GM21515 (cell line): ENCODE measurements around the gene KCNT1.
"Not testable (repeated sequence)": the region's sequence is repeated elsewhere in the genome, so short reads cannot be mapped to it uniquely, and the experiment has no call there.

Experiments used
- ATAC-seq: cut with Tn5 transposase; IDR thresholded peaks from one replicate; pipeline ENCODE4 v1.9.1; 2021; ENCODE audit not compliant: unreplicated experiment

KCNT1 gene

GRCh38 chr9:135672786-135673185 lies 29.2 kb upstream of the KCNT1 start:
- not testable (repeated sequence) for ATAC-seq

GRCh38 chr9:135673941-135674340 lies 28.0 kb upstream of the KCNT1 start:
- no peak for ATAC-seq

GRCh38 chr9:135674977-135675376 lies 27.0 kb upstream of the KCNT1 start:
- no peak for ATAC-seq

- ATAC-seq = no peak
These were observed 25.1 kb upstream of the KCNT1 start for GRCh38 chr9:135676891-135677290.

- ATAC-seq = no peak
These were observed 24.3 kb upstream of the KCNT1 start for GRCh38 chr9:135677641-135678168.

- ATAC-seq = no peak
These were observed 23.6 kb upstream of the KCNT1 start for GRCh38 chr9:135678236-135679017.

GRCh38 chr9:135680056-135680455 lies 21.9 kb upstream of the KCNT1 start:
- ATAC-seq = no peak

- no peak for ATAC-seq
These were observed 20.8 kb upstream of the KCNT1 start for GRCh38 chr9:135681161-135681560.

DNA sequence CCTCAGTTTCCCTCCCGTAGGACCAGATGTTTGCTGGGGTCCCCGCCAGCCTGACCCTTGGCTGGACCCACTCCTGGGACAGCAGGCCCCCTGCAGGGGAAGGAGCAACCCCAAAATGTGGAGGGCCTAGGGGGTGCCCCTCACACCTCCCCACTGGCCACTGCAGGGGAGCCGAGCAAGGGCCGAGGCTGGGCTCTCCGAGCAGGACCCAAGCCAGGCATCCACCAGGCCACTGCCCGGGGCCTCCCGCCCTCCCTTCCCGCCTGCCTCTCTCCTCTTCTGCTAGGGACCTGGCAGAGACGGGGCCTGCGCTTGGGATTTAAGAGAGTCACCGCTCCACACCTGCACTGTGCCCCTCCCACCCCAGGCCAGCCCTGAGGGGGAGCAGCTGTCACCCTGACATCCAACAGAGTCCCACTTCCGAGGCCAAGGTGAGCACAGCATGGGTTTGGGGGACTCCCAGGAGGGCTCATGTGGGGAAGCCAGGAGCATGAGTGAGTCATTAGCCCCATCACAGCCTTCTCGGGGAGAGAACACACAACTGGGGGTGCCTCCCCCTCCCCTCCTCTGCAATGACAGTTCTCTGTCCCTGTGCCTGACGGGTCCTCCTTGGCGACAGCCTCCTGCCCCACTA lies 18.5 kb upstream of the KCNT1 start:
- no peak for ATAC-seq

DNA sequence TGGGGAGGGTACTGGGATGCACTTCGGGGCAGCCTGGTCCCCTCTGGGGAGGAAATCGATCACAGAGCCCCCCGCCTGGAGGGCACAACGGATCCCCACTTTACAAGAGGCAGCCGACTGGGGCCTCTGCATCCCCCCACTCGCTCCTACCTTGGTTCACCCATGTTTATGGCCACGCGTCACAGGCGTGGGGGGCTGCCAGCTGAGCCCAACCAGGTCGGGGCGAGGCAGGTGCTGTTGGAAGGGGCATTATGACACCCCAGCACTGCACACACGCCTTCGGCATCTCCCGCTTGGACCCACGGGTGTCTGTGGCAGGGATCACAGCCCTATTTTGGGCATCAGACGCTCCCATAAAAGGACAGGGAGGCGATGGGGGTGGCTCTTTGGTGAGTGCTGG lies 17.3 kb upstream of the KCNT1 start:
- no peak for ATAC-seq

- ATAC-seq = no peak
These were observed 14.8 kb upstream of the KCNT1 start for GRCh38 chr9:135687216-135687615.

- ATAC-seq = no peak
These were observed 13.0 kb upstream of the KCNT1 start for GRCh38 chr9:135689011-135689410.

DNA sequence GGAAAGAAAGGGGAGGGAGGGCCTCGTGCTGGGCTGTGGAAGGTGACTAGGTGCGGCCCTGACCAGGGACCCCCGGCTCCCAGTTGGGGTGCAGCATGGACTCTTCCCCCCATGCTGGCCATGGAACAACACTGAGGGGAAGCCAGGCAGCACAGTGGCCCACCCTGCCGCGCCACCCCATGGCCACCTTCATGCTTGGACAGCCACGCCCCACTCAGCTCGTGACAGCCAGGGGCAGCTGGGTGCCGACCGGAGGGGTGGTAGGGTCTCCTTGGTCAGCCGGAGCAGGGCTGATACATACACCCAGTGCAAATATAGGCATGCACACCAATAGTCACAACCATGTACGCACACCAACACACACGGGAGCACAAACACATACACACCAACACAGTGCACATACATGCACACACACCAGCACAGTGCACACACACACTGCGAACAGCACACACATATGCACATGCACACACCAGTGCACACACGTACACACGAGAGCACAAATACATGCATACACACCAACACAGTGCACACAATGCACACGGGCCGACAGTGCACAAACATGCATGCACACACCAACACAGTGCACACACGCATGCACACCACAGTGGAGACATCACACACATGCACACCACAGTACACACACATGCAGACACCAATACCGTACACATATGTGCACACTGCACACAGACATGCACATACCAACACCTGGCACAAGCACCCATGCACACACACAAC lies 11.0 kb upstream of the KCNT1 start:
- no peak for ATAC-seq

GRCh38 chr9:135692410-135692809 lies 9.6 kb upstream of the KCNT1 start:
- ATAC-seq = no peak

- no peak for ATAC-seq
These were observed 8.7 kb upstream of the KCNT1 start for GRCh38 chr9:135693265-135693664.

DNA sequence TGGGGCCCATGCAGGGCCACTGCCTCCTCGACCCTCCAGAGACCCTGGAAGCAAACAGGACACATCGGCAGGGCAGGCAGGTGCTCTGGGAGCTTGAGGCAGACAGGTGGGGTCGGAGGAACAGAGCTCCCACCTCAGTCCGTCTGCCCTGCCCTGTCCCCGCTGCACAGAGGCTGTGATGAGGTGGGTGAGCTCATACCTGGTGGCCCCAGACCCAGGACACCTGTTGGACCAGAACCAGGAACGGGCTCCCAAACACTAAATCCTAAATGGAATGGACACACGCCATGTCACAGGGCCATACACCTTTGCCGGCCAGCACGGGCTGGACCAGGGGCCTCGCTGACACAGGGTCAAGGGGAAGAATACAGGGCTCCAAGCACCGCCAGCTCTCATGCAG lies 8.2 kb upstream of the KCNT1 start:
- ATAC-seq = no peak

DNA sequence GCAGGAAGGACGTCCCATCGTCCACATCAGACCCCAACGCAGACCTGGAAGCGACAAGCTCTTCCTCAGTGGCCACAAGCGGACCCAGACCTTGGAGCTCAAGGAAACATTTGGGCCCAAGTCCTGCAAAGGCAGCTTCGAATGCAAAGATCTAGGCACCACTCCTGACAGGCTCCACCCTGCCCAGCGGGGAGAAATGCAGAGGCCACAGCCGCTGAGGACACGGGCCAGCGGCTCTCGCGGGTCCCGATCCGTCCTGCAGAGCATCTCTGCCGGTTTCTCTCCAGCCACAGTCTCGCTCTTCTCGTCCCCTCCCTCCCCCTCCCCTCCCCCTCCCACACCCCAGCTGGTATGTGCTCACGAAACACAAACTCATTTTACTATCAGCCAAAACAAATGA lies 7.6 kb upstream of the KCNT1 start:
- no peak for ATAC-seq

DNA sequence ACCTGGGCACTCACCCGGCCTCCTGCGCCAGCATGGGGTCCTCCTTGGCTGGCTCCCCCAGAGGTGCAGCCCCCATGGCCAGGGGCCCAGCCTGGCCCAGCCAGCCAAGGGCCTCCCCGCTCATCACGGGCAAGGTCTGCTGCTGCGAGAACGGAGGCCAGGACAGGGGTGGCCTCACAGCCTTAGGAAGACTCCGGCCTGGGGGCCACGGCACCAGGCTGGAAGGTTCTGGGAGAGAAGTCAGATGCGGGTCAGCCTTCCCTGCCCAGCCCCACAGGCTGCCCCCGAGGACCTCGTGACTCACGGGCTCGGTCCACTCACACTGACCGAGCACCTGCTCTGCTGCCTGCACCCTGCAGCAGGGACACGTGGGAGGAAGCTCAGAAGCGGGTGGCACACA lies 6.9 kb upstream of the KCNT1 start:
- no peak for ATAC-seq

GRCh38 chr9:135695642-135696041 lies 6.3 kb upstream of the KCNT1 start:
- ATAC-seq = no peak

DNA sequence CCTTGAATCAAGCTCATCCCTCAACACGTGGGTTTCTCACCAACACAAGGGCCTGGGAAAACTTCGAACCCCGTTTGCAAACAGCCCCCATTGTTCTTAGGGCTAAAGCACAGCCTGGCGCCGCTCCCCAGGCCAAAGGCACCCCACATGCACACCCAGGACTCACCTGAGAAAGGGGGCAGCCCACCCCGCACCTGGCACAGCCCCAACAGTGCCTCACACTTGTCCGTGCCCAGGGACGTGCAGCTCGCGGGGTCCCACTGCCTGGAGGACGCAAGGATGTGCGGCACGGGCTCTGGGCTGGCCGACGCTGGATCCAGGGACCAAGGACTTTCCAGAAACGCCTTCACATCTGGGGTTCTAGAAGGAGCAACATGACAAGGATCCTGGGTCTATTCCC lies 5.5 kb upstream of the KCNT1 start:
- ATAC-seq = no peak

DNA sequence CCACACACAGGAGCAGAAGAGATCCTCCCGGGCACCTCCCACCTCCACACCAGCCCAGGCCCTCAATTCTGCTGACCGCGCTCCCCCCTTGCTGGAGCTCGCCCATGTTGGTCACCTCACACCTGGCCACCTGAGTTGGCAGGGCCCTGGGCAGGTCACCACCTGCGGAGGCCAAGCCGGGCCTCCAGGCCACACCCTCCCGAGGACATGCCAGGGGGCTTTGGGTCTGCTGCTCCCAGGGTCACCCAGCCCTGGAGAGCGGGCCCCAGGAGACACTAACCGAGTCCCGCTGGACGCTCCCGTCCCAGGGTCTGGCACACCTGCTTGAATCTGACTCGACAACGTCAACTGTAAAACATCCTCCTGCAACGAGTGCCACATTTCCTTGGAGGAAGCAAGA lies 4.8 kb upstream of the KCNT1 start:
- no peak for ATAC-seq

GRCh38 chr9:135698236-135698635 lies 3.7 kb upstream of the KCNT1 start:
- no peak for ATAC-seq
